ENCODE measurements around the gene ETFBKMT.

- TF ChIP-seq CTCF (IDR thresholded peaks at IDR 0.05; ENCODE audit: insufficient read depth, low read depth, low read length) (no peak), EZH2 (IDR thresholded peaks at IDR 0.05; ENCODE audit: insufficient read depth, low read length) (no peak)
Observed at GRCh38 chr12:31712877-31713276, 53.4 kb downstream of the ETFBKMT start.

Measured in astrocyte (in vitro differentiated cells and primary cell).